Osteoblast (primary cell): ENCODE results near the gene SOWAHC. TPM values are rescaled to one million over a fixed set of nuclear protein-coding genes. Genes with fewer than 3 reads are reported as not detected.
"Not testable (repeated sequence)": the region's sequence is repeated elsewhere in the genome, so short reads cannot be mapped to it uniquely, and the experiment has no call there.

Experiments used
- DNase-seq: peaks from one replicate; pipeline ENCODE4 v3.0.0; 2011; ENCODE audit warnings: low spot score, mixed read lengths; ENCODE audit not compliant: insufficient read length; ENCODE audit errors: missing footprints
- H2AFZ ChIP-seq: 2 replicates; pipeline ENCODE4 v1.6.0; 2011; ENCODE audit warnings: mild to moderate bottlenecking, low read length
- H3K27ac ChIP-seq: 2 replicates; pipeline ENCODE4 v1.5.1; 2011; ENCODE audit warnings: mild to moderate bottlenecking, low read depth, low read length, moderate library complexity
- H3K27me3 ChIP-seq: 2 replicates; pipeline ENCODE4 v1.6.0; 2012; ENCODE audit warnings: mild to moderate bottlenecking, control low read depth, inconsistent platforms, low read length, moderate library complexity; ENCODE audit not compliant: insufficient read depth
- H3K36me3 ChIP-seq: 2 replicates; pipeline ENCODE4 v1.5.1; 2011; ENCODE audit warnings: mild to moderate bottlenecking, low read length, control low read depth, moderate library complexity; ENCODE audit not compliant: insufficient read depth
- H3K4me1 ChIP-seq: 2 replicates; pipeline ENCODE4 v1.5.1; 2011; ENCODE audit warnings: mild to moderate bottlenecking, low read length, control low read depth, moderate library complexity; ENCODE audit not compliant: insufficient read depth
- H3K4me2 ChIP-seq: 2 replicates; pipeline ENCODE4 v1.6.0; 2011; ENCODE audit warnings: mild to moderate bottlenecking, low read length; ENCODE audit not compliant: insufficient read depth
- H3K4me3 ChIP-seq: fragments of 200-600 bp; sonication (generic); 3 replicates; pipeline ENCODE4 v1.5.1; 2012; ENCODE audit warnings: mild to moderate bottlenecking, low read length, inconsistent platforms; ENCODE audit not compliant: insufficient read depth
- H3K79me2 ChIP-seq: 2 replicates; pipeline ENCODE4 v1.6.0; 2012; ENCODE audit warnings: mild to moderate bottlenecking, low read length, control low read depth, inconsistent platforms; ENCODE audit not compliant: insufficient read depth
- H3K9me3 ChIP-seq: 2 replicates; pipeline ENCODE4 v1.5.1; 2011; ENCODE audit warnings: low read depth, low read length, control low read depth
- H4K20me1 ChIP-seq: 2 replicates; pipeline ENCODE4 v1.6.0; 2012; ENCODE audit warnings: mild to moderate bottlenecking, low read length, control low read depth; ENCODE audit not compliant: insufficient read depth
- CTCF ChIP-seq: IDR thresholded peaks from 2 replicates; pipeline ENCODE4 v1.5.1; 2011; ENCODE audit warnings: mild to moderate bottlenecking, low read depth, low read length, moderate library complexity; ENCODE audit errors: extremely low read depth
- total RNA-seq: library from RNA; depleted of rRNA; stranded (reverse); fragments of >200 nt; gene quantifications from 2 replicates; pipeline ENCODE4 v1.2.3, GENCODE V29; 2012

The SOWAHC gene
- total RNA-seq, 1 donor, result 17.7 TPM

DNA sequence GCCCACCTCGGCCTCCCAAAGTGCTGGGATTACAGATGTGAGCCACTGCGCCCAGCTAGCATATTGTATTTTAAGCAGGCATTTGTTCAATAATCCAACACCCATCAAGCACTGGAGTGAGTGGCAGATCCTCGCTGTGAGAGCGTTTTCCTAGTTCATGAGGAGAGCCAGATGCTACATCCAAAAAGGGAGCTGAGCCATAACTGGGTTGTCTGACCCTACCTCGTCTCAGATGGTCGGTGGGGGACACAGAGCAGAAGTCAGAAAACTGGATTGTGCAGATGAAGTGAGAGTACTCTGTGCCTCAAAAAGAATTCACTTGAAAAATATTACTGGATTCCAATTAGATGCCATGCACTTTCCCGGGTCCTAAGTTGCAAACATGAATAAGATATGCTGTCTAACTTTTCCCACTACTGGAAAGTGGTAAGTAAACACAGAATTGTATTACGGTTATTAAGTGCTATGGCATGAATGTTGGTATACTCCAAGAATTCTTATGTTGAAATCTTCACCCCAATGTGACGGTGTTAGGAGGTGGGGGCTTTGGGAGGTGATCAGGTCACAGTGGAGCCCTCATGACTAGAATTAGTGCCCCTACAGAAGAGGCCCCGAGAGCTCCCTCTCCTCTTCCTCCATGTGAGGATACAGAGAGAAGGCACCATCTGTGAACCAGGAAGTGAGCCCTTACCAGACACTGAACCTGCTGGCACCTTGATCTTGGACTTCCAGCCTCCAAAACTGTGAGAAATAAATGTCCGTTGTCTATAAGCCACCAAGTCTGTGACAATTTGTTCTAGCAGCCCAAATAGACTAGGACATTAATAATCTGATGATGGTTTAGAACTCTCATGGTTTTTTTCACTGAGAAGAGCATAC, 21.5 kb downstream of the SOWAHC start:
- TF ChIP-seq CTCF, result no peak
- Histone ChIP-seq H3K79me2 (no peaks in the 10 kb centered on the region), H4K20me1 (no peaks in the 10 kb centered on the region), H2AFZ (no peak overlapping the region), H3K27ac (no peak overlapping the region), H3K4me3 (no peak overlapping the region), H3K27me3 (no peaks in the 10 kb centered on the region), H3K9me3 (no peaks in the 10 kb centered on the region), H3K4me2 (no peak overlapping the region), H3K4me1 (peaks cover 12% of the 10 kb centered on the region), H3K36me3 (no peaks in the 10 kb centered on the region)
- no peak for DNase-seq

- Histone ChIP-seq H3K27ac (no peak overlapping the region), H4K20me1 (no peaks in the 10 kb centered on the region), H3K4me3 (no peak overlapping the region), H3K4me1 (peaks cover 12% of the 10 kb centered on the region), H3K36me3 (no peaks in the 10 kb centered on the region), H2AFZ (no peak overlapping the region), H3K27me3 (no peaks in the 10 kb centered on the region), H3K79me2 (no peaks in the 10 kb centered on the region), H3K9me3 (no peaks in the 10 kb centered on the region), H3K4me2 (no peak overlapping the region)
- TF ChIP-seq CTCF, result no peak
- DNase-seq, result no peak
Observed at GRCh38 chr2:109636317-109636716, 22.2 kb downstream of the SOWAHC start.

DNA sequence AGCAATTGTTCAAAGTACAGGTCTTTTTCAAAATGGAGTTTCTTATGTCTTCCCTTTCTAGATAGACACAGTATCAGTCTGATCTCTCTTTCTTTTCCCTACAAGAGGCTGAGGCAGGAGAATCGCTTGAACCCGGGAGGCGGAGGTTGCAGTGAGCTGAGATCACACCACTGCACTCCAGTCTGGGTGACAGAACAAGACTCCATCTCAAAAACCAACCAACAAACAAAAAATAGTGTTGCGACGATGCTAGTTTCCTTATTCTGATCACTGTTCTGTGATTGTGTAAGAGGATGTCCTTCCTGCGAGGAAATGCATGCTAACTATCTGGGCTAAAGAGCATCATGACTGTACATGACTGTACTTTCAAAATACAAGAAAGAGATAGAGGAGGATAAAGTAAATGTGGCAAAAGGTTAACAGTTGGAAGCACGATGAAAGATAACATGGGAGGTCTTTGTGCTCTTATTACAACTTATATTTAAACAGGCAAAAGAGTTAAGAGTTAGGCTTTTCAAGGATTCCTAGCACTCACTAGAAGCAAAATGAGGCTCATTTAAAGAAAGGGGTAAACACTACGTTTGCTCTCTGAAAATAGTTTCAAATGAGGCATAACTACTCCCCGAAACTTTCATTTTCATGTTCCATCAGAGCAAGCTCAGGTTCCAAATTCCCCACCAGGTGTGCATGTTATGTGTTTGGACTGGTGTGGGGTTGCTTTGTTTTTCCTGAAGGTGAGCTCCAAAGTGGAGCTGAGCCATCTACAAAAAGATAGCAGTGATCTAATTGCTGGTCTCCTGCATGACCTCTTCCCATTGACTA, 23.8 kb downstream of the SOWAHC start:
- no peaks in the 10 kb centered on the region for H3K27me3 ChIP-seq
- no peak for TF ChIP-seq CTCF
- H4K20me1 ChIP-seq, result no peaks in the 10 kb centered on the region
- no peaks in the 10 kb centered on the region for H3K36me3 ChIP-seq
- H3K4me2 ChIP-seq, result peak overlapping the region; percentile 57
- H3K79me2 ChIP-seq, result no peaks in the 10 kb centered on the region
- H3K4me1 ChIP-seq, result peaks cover 12% of the 10 kb centered on the region
- H3K27ac ChIP-seq, result peak overlapping the region; percentile 36
- no peaks in the 10 kb centered on the region for H3K9me3 ChIP-seq
- H2AFZ ChIP-seq, result peak overlapping the region; percentile 80
- no peak overlapping the region for H3K4me3 ChIP-seq
- DNase-seq, result no peak

DNA sequence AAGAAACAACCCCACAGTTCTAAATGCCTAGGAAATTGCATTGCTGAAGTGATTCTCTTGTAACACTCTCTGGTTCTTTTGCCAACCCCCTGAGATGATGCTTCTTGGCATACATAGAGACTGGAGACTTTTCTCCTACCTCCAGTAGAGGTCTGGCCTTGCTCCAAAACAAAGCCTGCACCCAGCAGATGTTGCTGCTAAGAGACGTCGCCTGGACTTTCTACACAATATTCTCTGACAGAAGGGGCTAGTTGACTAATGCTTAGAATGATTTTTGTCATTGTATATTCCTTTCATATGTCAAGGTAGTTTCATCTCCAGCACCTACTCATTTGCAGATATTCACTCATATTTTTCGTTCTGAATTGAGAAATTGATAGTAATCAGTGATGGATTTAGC, 24.6 kb downstream of the SOWAHC start:
- DNase-seq, result no peak
- no peaks in the 10 kb centered on the region for H3K27me3 ChIP-seq
- no peaks in the 10 kb centered on the region for H4K20me1 ChIP-seq
- H3K79me2 ChIP-seq, result no peaks in the 10 kb centered on the region
- no peak overlapping the region for H3K4me3 ChIP-seq
- H2AFZ ChIP-seq, result no peak overlapping the region
- no peak overlapping the region for H3K27ac ChIP-seq
- no peaks in the 10 kb centered on the region for H3K36me3 ChIP-seq
- H3K4me2 ChIP-seq, result no peak overlapping the region
- peaks cover 12% of the 10 kb centered on the region for H3K4me1 ChIP-seq
- no peaks in the 10 kb centered on the region for H3K9me3 ChIP-seq
- TF ChIP-seq CTCF, result no peak

DNA sequence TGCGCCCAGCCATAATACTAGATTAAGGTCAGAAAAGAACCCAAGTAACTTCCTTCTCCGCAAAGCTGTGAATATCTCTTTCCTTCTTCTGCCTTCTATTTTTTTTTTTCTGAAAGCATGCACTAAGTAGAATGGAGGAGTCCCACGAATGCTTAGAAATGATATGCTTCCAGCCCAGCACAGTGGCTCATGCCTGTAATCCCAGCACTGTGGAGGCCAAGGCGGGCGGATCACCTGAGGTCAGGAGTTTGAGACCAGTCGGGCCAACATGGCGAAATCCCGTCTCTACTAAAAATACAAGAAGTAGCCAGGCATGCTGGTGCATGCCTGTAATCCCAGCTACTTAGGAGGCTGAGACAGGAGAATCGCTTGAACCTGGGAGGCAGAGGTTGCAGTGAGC, 25.8 kb downstream of the SOWAHC start:
- not testable (repeated sequence) for H3K9me3 ChIP-seq, H3K27ac ChIP-seq, H3K4me3 ChIP-seq, H3K79me2 ChIP-seq, H4K20me1 ChIP-seq, H2AFZ ChIP-seq, H3K27me3 ChIP-seq, DNase-seq, H3K4me2 ChIP-seq, H3K36me3 ChIP-seq
- H3K4me1 ChIP-seq, result peaks cover 20% of the 10 kb centered on the region
